Adipose tissue (tissue), 3 donors: ENCODE data around the gene PSG1. TPM values are rescaled to one million over a fixed set of nuclear protein-coding genes. Genes with fewer than 3 reads are reported as not detected.
"Not testable (repeated sequence)": the region's sequence is repeated elsewhere in the genome, so short reads cannot be mapped to it uniquely, and the experiment has no call there.

Experiments used
- H3K27ac ChIP-seq: one replicate; pipeline ENCODE4 v1.5.1; 2013; ENCODE audit warnings: low read depth, low read length
- WGBS, 3 donors: extraction: QIAGEN DNeasy Blood & Tissue Kit; methylation state at CpG; one replicate each; pipeline ENCODE4 v1.1.7; 2013; 5-methylcytosine and 5-hydroxymethylcytosine counted together
- polyA plus RNA-seq, 3 donors: library from polyadenylated mRNA; stranded (reverse); fragments of 200-250 nt; gene quantifications; one replicate each; pipeline ENCODE4 v1.2.3, GENCODE V29; 2013
- donor health status: healthy with polysubstance abuse.
- donor health status: Bipolar disorder and iron deficiency.
- donor health status: healthy.

Gene PSG1
- polyA plus RNA-seq: not detected

DNA sequence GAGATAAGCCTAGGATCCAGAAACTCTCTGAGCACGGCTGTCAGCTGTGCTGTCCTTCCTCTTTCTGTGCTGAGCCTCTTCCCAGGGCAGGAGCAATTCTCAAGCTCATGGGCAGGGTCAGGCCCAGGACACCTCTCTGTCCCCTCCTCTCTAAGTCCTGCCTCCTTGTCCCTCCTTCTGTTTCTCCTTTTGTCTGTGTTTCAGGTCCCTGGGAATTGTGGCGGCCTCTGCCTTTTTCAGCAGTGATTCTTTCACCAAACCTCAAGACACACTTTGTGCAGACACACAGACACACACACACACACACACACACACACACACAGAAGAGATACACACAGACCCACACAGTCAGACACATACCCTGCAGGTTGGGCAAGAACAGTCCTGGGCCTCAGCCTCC is at the start of gene PSG1:
Gene PSG1 (minus strand): TSS at position 101 of the 400 bp plus-strand sequence. CDS start 132 bp downstream, outside the sequence.
- 39 to 82% (median 44%) methylated on average over 2 of the region's 2 CpGs for WGBS, 3 donors

DNA sequence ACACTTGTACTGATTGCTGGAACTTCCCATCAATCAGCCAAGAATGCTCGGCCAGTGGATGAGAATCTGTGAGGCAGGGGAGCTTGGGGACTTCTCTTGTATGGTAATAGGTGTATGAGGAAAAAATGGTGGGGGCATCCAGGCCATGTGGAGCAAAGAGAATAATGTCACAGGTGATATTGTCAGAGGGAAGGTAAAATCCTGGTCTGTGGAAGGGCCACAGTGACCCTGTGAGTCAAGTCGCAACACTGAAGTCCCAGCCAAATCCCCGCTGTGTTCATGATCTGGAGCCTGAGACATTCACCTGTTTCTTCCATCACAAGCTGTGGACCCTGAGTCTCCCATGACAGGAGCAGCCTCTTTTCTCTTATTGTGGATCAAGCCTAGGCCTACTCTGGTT is 49.4 kb upstream of the PSG1 start:
- no peak overlapping the region for H3K27ac ChIP-seq
- WGBS, 3 donors: 82 to 91% (median 84%) methylated on average over 3 of the region's 3 CpGs

More for the DNA sequence above, at the start of gene PSG1:
- no peak within 1 kb of the TSS for H3K27ac ChIP-seq

DNA sequence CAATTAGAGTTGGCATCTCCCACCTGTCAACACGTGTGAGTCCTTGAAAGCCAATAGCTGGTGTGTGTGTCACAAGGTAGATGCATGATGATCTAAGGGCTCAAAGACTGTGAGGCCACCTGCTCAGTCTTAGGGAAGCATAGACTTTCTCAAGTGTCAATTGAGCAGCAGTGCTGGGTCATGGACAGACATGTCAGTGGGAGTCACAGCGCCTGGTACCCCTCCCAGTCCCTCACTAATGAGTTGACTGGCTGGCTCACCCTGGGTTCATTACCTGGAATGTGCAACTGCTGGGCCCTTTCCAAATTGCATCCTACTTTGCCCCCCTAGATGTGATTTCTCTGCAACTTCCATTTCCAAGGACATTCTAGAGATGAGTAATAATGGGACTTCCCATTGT is 47.3 kb upstream of the PSG1 start:
- 38 to 61% (median 51%) methylated on average over 2 of the region's 2 CpGs for WGBS, 3 donors
- no peak overlapping the region for H3K27ac ChIP-seq

DNA sequence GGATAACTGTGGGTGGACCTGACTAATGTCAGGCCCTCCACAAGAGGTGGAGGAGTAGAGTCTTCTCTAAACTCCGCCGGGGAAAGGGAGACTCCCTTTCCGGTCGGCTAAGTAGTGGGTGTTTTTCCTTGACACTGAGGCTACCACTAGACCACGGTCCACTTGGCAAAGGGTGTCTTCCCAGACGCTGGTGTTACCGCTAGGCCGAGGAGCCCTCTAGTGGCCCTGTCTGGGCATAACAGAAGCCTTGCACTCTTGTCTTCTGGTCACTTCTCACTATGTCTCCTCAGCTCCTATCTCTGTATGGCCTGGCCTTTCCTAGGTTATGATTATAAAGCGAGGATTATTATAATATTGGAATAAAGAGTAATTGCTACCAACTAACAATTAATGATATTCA is 43.6 kb upstream of the PSG1 start:
- H3K27ac ChIP-seq: not testable (repeated sequence)
- 43 to 45% (median 43%) methylated on average over 9 of the region's 9 CpGs for WGBS, 3 donors

DNA sequence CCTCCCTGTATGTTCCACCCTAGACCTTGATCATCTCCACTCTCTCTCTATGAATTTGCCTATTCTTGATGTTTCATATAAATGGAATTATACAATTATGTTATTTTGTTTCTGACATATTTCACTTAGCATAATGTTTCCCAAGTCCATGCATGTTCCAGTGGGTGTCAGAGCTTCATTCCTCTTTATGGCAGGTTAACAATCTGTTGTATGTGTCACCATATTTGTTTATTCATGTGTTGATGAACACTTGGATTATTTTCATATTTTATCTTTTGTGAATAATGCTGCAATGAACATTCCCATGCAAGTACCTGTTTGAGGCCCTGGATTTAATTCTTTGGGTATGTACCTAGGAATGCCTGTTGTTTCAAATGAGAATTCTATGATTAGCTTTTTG is 41.5 kb upstream of the PSG1 start:
- not testable (repeated sequence) for H3K27ac ChIP-seq

DNA sequence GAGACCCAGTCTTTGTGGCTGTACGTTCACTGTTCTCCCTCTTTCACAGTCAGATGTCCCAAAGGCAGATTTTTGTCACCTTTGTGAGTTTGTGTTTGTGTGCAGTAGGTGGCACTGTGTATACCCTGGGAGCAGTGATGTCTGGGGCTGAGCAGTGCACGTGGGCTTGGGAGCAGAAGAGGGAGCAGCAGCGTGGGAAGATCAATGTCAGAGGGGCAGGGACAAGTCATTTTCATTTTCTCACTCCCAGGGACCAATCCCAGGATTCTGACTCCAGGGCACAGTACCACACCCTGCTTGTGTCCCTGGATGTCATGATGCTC is 40.2 kb upstream of the PSG1 start:
- 11 to 25% (median 19%) methylated on average over 3 of the region's 3 CpGs for WGBS, 3 donors
- H3K27ac ChIP-seq: no peak overlapping the region

DNA sequence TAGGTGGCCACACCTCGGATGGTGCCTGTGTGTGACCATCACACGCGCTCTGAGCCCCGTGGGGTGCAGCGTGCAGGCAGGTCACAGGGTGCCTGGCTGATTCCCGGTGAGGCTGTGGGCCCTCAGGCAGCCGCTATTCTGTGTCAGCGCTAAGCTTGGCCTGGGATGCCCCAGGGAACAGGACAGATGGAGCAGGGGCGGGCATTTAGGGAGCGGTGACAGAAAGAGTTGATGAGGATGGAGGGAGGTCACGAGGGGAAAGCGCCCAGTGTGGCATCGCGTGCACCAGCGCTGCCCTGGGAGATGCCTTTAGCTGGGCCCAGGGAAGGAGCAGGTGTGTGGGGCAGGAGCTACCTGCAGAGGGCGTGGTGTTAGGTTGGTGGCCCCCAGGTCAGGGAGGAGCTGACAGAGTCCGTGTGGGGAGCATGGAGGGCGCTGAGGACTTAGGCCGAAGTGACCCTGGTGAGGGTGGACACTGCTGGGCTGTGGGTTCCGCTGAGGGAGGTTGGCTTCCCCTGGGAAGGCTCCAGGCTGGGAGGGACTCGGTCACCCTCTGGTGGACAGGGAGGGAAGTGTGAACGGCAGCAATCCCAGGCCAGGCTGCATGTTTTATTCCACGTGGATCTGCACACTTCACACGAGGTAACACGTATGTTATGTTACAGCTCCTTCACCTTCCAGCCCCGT is 39.7 kb upstream of the PSG1 start:
- WGBS, 3 donors: 71% methylated on average over 24 to 26 of the region's 26 CpGs
- not testable (repeated sequence) for H3K27ac ChIP-seq

DNA sequence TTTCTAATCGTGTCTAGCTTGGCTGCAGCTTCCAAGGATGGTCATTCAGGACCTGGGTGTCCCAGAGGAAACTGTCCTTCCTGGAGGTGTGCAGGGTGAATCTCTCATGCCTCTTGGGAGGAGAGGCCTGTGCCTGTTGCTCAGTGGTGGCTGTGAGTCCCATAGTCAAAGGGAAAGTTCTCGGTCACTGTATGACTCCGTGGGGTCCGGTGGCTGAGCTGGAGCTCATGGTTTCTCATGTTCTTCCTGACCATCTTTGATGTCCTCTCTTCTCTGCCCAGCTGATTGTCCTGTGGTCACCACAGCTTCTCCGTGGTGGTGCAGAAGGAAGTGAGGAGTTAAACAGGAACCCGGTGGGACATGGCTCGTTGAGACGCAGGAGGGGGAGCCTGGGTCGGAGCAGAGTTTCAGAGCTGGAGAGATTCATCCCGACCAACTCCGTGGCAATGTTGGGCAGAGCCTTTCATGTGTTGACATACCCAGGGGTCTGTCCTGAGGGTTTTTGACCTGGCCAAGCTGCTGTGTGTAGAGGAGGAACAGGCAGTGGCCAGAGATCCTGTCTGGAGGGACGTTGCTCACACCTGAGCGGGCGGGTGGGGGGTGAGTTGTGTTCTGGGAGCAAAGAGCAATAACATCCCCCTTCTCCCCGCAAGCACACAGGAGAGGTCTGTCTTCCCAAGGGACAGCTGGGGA is 39.0 kb upstream of the PSG1 start:
- not testable (repeated sequence) for H3K27ac ChIP-seq
- 74 to 79% (median 75%) methylated on average over 15 of the region's 15 CpGs for WGBS, 3 donors

DNA sequence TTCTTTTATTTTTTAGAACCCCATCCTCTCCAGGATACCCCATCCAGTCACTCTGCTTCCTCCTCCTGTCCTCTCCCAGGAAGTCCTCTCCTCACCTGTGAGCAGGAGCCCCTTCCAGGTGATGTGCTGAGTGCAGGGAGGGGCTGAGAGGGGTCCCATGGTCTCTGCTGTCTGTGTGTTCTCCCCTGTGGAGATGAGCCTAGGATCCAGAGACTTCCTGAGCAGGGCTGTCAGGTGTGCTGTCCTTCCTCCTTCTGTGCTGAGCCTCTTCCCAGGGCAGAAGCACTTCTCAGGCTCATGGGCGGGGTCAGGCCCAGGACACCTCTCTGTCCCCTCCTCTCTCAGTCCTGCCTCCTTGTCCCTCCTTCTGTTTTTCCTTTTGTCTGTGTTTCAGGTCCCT is 38.1 kb upstream of the PSG1 start, which contains the start of gene PSG6:
Gene PSG6 (minus strand): TSS at position 261 of the 400 bp plus-strand sequence. CDS start 102 bp downstream, at position 159.
- WGBS, 3 donors: 81 to 90% (median 86%) methylated on average over 1 of the region's 1 CpG
- H3K27ac ChIP-seq: not testable (repeated sequence)

DNA sequence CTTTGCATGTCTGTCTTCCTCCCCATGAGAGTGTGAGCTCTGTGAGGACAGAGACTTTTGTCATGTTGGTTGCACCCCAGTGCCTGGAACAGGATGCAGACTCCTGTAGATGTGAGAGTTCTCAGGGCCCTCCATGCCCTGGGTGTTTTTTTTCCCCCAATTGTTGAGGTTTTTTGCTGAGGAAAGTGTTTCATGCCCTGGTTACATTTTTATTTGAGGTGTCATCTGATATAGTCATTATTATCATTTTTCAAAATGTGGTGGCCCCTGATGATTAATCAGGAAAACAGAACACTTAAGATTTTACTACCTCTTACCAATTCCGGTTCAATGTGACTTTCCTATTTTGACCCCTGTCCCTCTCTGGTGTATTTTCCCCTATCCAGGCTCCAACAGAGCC is 37.4 kb upstream of the PSG1 start:
- H3K27ac ChIP-seq: not testable (repeated sequence)
- 77 to 89% (median 85%) methylated on average over 1 of the region's 1 CpG for WGBS, 3 donors

DNA sequence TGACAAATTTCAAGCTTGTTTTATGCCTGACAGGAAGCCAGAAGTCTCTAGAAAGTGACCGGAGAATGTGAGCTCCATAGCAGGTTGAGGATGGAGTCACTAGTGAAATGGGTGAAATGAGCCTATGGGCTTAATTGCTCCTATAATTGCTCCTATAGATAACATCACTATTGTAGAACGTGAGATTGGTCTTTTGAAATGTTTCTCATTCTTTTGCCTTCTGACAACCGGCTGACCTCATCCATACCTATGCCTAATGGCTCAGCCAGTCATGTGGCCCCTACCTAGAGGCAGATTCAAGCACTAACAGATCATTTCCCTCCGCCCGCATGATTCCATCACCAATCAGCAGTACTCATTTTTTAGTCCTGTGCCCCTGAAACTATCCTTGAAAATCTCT is 34.0 kb upstream of the PSG1 start:
- WGBS, 3 donors: 69 to 87% (median 85%) methylated on average over 5 of the region's 5 CpGs
- H3K27ac ChIP-seq: not testable (repeated sequence)

DNA sequence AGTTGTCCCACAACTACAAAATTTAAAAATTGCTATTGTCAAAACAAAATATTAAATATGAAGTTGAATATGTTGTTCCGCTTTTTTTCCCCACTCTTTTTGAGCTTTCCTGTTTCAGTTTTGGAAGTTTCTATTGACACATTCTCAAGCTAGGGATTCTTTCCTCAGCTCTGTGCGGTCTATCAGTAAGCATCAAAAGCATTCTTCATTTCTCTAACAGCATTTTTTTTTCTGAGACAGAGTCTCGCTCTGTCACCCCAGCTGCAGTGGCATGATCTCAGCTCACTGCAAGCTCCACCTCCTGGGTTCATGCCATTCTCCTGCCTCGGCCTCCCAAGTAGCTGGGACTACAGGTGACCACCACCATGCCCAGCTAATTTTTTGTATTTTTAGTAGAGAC is 33.4 kb upstream of the PSG1 start:
- H3K27ac ChIP-seq: not testable (repeated sequence)
- WGBS, 3 donors: 75 to 90% (median 89%) methylated on average over 4 of the region's 4 CpGs

DNA sequence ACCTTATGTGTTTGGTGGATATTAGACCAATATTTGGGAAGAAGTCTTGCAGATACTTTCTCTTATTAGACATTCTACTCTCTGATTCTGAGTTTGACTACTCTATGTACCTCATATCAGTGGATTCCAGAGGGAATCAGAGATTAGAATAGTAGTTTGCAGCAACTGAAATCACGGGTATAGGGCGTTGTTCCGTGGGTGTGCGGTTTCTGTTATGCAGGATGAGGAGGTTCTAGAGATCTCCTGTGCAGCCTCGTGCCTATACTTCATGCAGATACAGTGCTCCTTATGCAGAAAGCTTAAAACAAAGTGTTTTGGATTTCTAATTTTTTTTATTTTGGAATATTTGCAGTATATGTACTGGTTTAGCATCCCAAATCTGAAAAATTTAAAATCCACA is 32.2 kb upstream of the PSG1 start:
- WGBS, 3 donors: 67 to 80% (median 75%) methylated on average over 5 of the region's 5 CpGs
- H3K27ac ChIP-seq: not testable (repeated sequence)

DNA sequence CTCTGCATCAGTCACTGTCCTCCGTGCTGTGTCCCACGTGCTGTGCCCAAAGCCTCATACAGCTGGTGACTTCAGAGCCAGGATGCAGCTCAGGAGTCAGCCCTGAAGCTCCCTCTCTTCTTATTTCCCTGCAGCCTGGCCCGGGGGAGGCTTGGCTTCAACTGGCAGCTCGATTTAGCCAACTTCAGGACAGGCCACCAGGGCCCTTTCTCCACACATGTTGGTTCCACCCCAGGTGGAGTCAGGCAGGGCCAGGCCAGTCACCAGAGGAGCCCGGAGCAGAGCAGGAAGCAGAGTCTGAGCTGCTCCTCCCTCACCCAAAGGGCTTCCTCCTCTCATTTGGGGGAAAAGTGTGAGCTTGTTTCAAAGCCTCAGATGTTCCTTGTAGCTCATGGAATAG is 26.6 kb upstream of the PSG1 start:
- H3K27ac ChIP-seq: not testable (repeated sequence)
- 46 to 61% (median 60%) methylated on average over 5 of the region's 5 CpGs for WGBS, 3 donors

DNA sequence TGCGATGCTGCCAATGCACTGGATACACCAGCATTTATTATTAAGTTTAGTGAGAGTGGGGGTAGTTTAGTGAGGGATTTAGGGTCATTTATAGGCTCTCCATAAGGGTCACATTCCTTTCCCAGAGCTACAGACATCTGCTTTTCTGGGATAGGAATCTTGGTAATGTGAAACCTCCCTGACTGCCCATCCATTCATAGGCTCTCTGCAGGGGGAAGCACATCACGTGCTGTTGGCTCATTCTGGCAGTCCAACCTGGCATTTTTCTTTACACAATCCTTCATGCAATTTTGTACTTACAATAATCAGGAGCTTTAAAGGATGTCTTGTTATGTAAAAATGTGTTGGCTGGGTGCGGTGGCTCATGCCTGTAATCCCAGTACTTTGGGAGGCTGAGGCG is 21.0 kb upstream of the PSG1 start:
- 69 to 84% (median 78%) methylated on average over 4 of the region's 4 CpGs for WGBS, 3 donors
- not testable (repeated sequence) for H3K27ac ChIP-seq

DNA sequence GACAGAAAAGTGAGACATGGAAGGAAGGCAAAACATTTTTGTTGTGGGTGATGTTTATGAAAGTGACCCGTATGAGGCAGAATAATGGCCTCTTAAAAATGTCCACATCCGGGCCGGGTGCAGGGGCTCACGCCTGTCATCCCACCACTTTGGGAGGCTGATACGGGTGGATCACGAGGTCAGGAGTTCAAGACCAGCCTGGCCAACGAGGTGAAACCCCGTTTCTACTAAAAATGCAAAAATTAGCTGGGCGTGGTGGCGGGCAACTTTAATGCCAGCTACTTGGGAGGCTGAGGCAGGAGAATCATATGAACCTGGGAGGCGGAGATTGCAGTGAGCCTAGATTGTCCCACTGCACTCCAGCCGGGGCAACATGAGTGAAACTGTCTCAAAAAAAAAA is 20.2 kb upstream of the PSG1 start:
- not testable (repeated sequence) for H3K27ac ChIP-seq
- WGBS, 3 donors: 83 to 86% (median 84%) methylated on average over 12 of the region's 12 CpGs

DNA sequence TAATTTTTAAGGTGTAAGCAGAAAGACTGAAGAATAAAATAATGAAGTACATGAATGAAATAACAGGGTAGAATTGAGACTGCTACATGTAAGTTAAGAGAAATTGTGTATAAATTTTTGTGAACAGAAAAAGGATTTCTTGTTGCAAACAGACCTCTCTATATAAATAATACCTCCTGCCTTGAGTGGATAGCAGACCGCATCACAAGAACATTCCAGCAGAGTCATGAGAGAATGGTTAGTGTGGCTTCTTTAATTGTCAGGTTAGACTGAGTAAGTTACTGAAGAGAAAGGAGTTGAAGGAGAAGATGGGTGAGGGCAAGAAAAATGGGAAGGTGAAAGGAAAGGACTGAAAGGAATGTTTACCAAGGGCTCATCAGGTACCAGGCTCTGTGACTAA is 19.6 kb upstream of the PSG1 start:
- H3K27ac ChIP-seq: not testable (repeated sequence)
- 63 to 93% (median 75%) methylated on average over 1 of the region's 1 CpG for WGBS, 3 donors

DNA sequence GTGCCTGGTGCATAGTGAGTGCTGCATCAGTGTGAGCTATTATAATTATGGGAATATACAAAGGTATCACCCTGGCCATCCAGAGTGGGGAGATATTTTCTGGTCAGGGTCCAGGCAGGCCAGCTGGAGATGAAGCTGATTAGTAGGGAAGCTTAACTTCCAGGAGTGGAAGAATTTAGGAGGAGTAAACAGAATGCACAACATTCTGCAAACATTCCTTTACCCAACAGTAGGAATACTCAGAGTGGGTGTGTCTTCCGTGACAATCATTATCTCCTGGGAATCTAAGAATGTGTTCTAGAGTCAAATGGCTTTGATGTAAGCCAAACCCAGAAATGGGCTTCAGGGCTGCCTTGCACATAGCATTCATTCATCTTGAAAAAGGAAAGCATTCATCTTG is 19.1 kb upstream of the PSG1 start:
- WGBS, 3 donors: 25 to 56% (median 38%) methylated on average over 1 of the region's 1 CpG
- H3K27ac ChIP-seq: not testable (repeated sequence)

DNA sequence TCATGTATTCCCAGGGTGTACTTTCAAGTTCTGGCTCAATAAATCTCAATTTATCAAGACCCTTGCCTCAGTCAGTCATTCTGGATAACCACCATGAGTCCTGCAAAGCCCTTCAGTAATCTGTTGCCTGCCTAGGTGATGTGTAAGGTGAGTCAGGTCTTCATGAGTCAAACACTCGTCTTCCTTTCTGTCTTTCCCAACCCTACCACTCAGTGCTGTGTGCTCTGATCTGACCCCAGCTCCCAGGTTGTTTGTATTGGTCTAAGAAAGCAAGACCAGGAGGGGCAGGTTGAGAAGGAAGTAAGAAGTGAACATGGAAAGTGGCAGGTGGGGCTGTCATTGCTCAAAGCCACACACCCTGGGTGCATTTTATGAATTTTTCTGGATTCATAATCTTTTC is 18.2 kb upstream of the PSG1 start:
- not testable (repeated sequence) for H3K27ac ChIP-seq
- 21 to 35% (median 30%) methylated on average over 1 of the region's 1 CpG for WGBS, 3 donors

DNA sequence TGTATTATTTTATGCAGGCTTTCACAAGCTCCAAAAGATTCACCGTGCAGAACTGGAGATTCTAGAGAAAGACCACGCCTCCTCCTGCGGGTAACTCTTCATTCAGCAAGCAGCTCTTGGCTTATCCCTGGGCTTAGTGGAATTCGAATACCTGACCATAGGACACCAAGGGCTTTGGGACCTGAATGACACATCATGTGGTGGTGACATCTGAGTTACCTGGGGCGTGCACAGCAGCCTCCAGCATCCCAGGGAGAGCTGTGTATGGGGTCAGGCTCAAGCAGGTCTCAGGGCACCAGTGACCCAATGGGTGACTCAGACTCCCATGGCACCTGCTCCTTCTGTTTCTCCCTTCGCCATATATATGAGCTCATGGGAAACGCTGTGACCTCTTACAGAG is 10.9 kb upstream of the PSG1 start:
- H3K27ac ChIP-seq: not testable (repeated sequence)
- 75 to 91% (median 90%) methylated on average over 7 of the region's 7 CpGs for WGBS, 3 donors
